ENCODE measurements around the gene TFEB. TPM values are rescaled to one million over a fixed set of nuclear protein-coding genes. Genes with fewer than 3 reads are reported as not detected.

The TFEB gene
- total and polyA plus RNA-seq, 2 of the 8 experiments (the other 6 are each of a cell fraction or from before 2014, with no cell fraction given): 2.3 to 6.7 TPM

GRCh38 chr6:41723530-41724227 lies 11.7 kb downstream of the TFEB start:
- Histone ChIP-seq H2AK5ac (ENCODE audit: low read depth, low read length) (no peak overlapping the region), H3K4me2 (ENCODE audit: insufficient read depth in 1 of 2, low read depth in 2 of 2, low read length in 2 of 2) (0 out of 4 replicates have a peak overlapping the region, but pooled peaks of 1 of the 2 experiments have one; percentile 2), H2BK5ac (ENCODE audit: low read depth, low read length) (peak overlapping the region; percentile 60; the same call in 1 of the 2 replicates), H2BK120ac (replicated peaks; ENCODE audit: low read depth, low read length) (no peak overlapping the region), H3K4me1 (replicated peaks in 1 of 4; ENCODE audit: control insufficient read depth in 3 of 4, insufficient read depth in 4 of 4, low read length in 3 of 4) (peaks cover 0 to 13% (median 8%) of the 10 kb centered on the region in 4 experiments; a peak in 5 of 7 replicates), H4K5ac (ENCODE audit: insufficient read length, low read depth, low read length) (no peak overlapping the region), H3K9ac (replicated peaks in 1 of 4; ENCODE audit: extremely low read depth in 1 of 4, low read depth in 3 of 4, low read length in 3 of 4) (no peak overlapping the region; a peak in 1 of 7 replicates), H3K27me3 (replicated peaks in 1 of 4; ENCODE audit: control insufficient read depth in 3 of 4, extremely low read depth in 1 of 4, insufficient read depth in 3 of 4, low read length in 3 of 4) (no peaks in the 10 kb centered on the region), H3K23ac (ENCODE audit: insufficient read length) (no peak overlapping the region), H2AFZ (ENCODE audit: low read length) (no peak overlapping the region), H4K8ac (ENCODE audit: extremely low read depth, insufficient read depth, low read length) (peak overlapping the region; percentile 30; the same call in 1 of the 2 replicates), H3K27ac (ENCODE audit: low read depth, low read length) (no peak overlapping the region), H3K79me2 (ENCODE audit: control insufficient read depth in 1 of 2, insufficient read depth in 2 of 2, low read length in 2 of 2) (no peaks in the 10 kb centered on the region), H3K36me3 (ENCODE audit: control insufficient read depth in 2 of 4, insufficient read depth in 4 of 4, low read length in 3 of 4) (no peaks in the 10 kb centered on the region), H3K4me3 (ENCODE audit: extremely low read depth in 1 of 4, insufficient read depth in 2 of 4, low read depth in 3 of 4, low read length in 4 of 4) (no peak overlapping the region), H4K20me1 (replicated peaks in 1 of 2; ENCODE audit: control insufficient read depth in 1 of 2, insufficient read depth in 2 of 2, low read length in 2 of 2) (peaks cover 0 to 1% of the 10 kb centered on the region in 2 experiments), H3K18ac (ENCODE audit: extremely low read depth, low read length) (peak overlapping the region; percentile 38), H2BK20ac (ENCODE audit: low read length) (no peak overlapping the region), H2BK15ac (ENCODE audit: low read length) (no peak overlapping the region), H3K79me1 (ENCODE audit: low read depth, low read length) (no peaks in the 10 kb centered on the region), H3K9me3 (ENCODE audit: insufficient read depth in 2 of 2, low read depth in 1 of 2, low read length in 1 of 2) (no peaks in the 10 kb centered on the region), H3K14ac (ENCODE audit: insufficient read length) (no peak overlapping the region), H2BK12ac (ENCODE audit: low read depth, low read length) (0 out of 2 replicates have a peak overlapping the region, but pooled peaks have one; percentile 91), H3K4ac (replicated peaks; ENCODE audit: insufficient read length, low read depth, low read length) (no peak overlapping the region), H3K23me2 (ENCODE audit: low read depth, low read length) (no peaks in the 10 kb centered on the region; the same call in 1 of the 2 replicates), H3K56ac (replicated peaks; ENCODE audit: insufficient read length, low read depth, low read length) (no peak overlapping the region), H4K91ac (replicated peaks; ENCODE audit: insufficient read length, low read length) (no peak overlapping the region)
- POLR2A ChIA-PET (ENCODE audit: partially characterized antibody): no interaction called here
- WGBS, 2 experiments (ENCODE audit: extremely low coverage in 1 of 2, insufficient coverage in 1 of 2, insufficient read length in 1 of 2, insufficient replicate concordance in 2 of 2, low coverage in 1 of 2, low lambda C conversion rate in 2 of 2, missing lambda C conversion rate in 1 of 2): 78% methylated on average over 21 of the region's 21 CpGs; no CpG with 5 or more reads in 1 of the 2 experiments
- DNase-seq (ENCODE audit: low read depth in 1 of 2, low spot score in 2 of 2) (no peak), FAIRE-seq (no peak)
- CTCF ChIA-PET (ENCODE audit: partially characterized antibody): interaction anchor here (0.6 to 10.4 kb wide), 7 partner anchors 10 to 372 kb away, joined by 3 to 99 read pairs (median 8); no protein-coding TSS in a partner anchor
- TF ChIP-seq E2F6 (IDR thresholded peaks at IDR 0.05) (no peak), POLR2AphosphoS5 (IDR thresholded peaks at IDR 0.05; ENCODE audit: low read depth, low read length) (no peak), CEBPB (IDR thresholded peaks at IDR 0.05; ENCODE audit: low read depth, low read length) (peak; percentile 97), RFX5 (IDR thresholded peaks at IDR 0.05; ENCODE audit: borderline replicate concordance, low read depth, low read length) (no peak), TBP (IDR thresholded peaks at IDR 0.05; ENCODE audit: low read depth, low read length) (no peak)
